GM12864 (cell line): Measurements from ENCODE around the gene PLBD2.

ENCODE experiments used
- DNase-seq: peaks from one replicate; pipeline ENCODE4 v3.0.0-alpha.2; 2011; ENCODE audit warnings: low read depth
- H3K4me3 ChIP-seq: 2 replicates; pipeline ENCODE4 v1.5.1; 2011; ENCODE audit warnings: mild to moderate bottlenecking, low read depth, low read length, control low read depth
- CTCF ChIP-seq: IDR thresholded peaks from 2 replicates; pipeline ENCODE4 v1.5.1; 2011; ENCODE audit warnings: low read depth, mild to moderate bottlenecking, moderate library complexity, low read length, control low read depth, inconsistent platforms; ENCODE audit errors: missing control alignments

The PLBD2 gene

GRCh38 chr12:113361574-113362370 is 3.4 kb downstream of the PLBD2 start:
- no peak for DNase-seq
- no peak for TF ChIP-seq CTCF
- no peak overlapping the region for H3K4me3 ChIP-seq

- no peak overlapping the region for H3K4me3 ChIP-seq
- no peak for DNase-seq
- TF ChIP-seq CTCF = no peak
These were observed 6.3 kb downstream of the PLBD2 start for GRCh38 chr12:113364698-113365097.

GRCh38 chr12:113365639-113366395 is 7.4 kb downstream of the PLBD2 start:
- no peak overlapping the region for H3K4me3 ChIP-seq
- TF ChIP-seq CTCF = no peak
- no peak for DNase-seq

GRCh38 chr12:113366827-113367226 is 8.4 kb downstream of the PLBD2 start:
- TF ChIP-seq CTCF = no peak
- H3K4me3 ChIP-seq = no peak overlapping the region
- no peak for DNase-seq

- no peak for DNase-seq
- H3K4me3 ChIP-seq = no peak overlapping the region
- TF ChIP-seq CTCF = no peak
These were observed 9.9 kb downstream of the PLBD2 start for GRCh38 chr12:113368331-113368730.

GRCh38 chr12:113369391-113369985 is 11.1 kb downstream of the PLBD2 start:
- no peak for TF ChIP-seq CTCF

More at GRCh38 chr12:113369391-113369985, 11.1 kb downstream of the PLBD2 start:
- no peak for DNase-seq
- no peak overlapping the region for H3K4me3 ChIP-seq
